GM18909 (cell line): ENCODE results near the gene GAPDHS.
A peak's percentile ranks its signal among the peaks of the same experiment; 100 is the strongest.

Source experiments
- ATAC-seq: cut with Tn5 transposase; IDR thresholded peaks from one replicate; pipeline ENCODE4 v1.9.1; 2021; ENCODE audit warnings: mild to moderate bottlenecking; ENCODE audit not compliant: unreplicated experiment, poor library complexity

Gene GAPDHS

GRCh38 chr19:35533822-35534392 lies 651 bp downstream of the GAPDHS start:
- ATAC-seq: no peak

DNA sequence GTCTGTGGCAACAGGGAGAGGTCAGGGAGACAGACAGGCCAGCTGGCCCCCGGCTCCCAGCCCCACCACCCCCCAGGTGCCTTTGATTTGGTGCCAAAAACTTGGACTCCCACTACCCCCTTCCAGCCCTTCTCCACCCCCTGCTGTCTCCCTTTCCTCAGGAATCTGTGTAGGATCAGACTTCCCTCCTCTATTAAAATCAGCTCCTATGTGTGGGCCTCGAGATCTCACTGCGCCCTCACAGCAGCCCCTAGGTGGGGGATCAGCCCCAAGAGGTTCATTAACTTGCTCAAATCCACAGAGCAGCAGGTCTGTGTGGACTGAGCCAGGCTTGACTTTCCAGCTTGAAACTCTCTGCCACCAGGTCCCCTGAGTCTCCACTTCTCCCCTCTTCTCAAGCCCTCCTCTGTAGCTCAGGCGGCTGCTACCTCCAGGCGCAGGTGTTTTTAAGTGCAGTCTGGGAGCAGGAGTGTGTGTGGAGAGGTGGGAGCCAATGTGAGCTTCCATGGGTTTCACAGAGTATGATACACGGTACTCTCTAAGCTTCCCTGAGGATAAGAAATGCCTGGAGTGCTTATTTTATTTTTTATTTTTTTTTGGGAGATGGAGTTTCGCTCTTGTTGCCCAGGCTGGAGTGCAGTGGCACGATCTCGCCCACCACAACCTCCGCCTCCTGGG lies 1.7 kb downstream of the GAPDHS start:
- ATAC-seq: no peak

GRCh38 chr19:35539314-35539713 lies 6.1 kb downstream of the GAPDHS start:
- ATAC-seq: no peak

- no peak for ATAC-seq
Observed at GRCh38 chr19:35539850-35540249, 6.6 kb downstream of the GAPDHS start.

- no peak for ATAC-seq
Observed at GRCh38 chr19:35540356-35540927, 7.2 kb downstream of the GAPDHS start.

DNA sequence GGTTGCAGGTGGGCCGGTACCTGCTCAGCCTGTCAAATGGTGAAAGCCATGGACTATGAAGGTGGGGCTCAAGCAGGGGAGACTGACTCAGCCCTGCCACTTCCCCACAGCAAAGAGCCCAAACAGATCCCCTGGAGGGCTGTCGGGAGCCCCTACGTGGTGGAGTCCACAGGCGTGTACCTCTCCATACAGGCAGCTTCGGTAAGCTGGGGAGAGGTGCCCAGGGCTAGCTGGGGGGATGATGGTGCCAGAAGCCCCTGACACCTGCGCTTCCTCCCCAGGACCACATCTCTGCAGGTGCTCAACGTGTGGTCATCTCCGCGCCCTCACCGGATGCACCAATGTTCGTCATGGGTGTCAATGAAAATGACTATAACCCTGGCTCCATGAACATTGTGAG lies 9.0 kb downstream of the GAPDHS start:
- ATAC-seq: no peak

- no peak for ATAC-seq
Observed at GRCh38 chr19:35543280-35544109, 10.2 kb downstream of the GAPDHS start.

- no peak for ATAC-seq
Observed at GRCh38 chr19:35544110-35544802, 11.0 kb downstream of the GAPDHS start.

- peak; percentile 81 for ATAC-seq
Observed at GRCh38 chr19:35545001-35545854, 12.0 kb downstream of the GAPDHS start, which contains the start of gene TMEM147. Gene TMEM147, plus strand, starts transcription at chr19:35545626. Its CDS starts 114 bp downstream, at chr19:35545740.

DNA sequence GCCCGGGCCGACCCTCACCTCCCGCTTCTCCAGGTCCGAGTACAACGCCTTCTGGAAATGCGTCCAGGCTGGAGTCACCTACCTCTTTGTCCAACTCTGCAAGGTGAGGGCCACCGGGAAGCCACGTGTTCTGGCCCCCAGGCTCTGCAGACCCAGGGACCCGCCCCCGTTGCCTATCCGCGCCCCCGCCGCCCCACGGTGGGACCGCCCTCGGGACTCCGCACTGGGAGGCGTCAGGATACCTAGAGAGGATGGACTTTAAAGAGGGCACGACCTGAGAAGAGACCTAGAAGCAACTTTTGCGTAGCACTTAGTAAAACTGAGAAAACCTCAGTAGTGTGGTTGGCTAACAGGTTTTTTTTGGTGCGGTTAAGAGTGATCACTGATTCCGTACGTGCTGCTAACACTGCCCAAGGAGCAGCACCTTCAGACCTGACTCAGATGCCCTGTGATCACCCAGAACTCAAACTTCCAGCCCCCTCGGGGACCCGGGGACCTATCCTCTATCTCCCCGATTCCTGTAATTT lies 12.7 kb downstream of the GAPDHS start:
- peak; percentile 43 for ATAC-seq

GRCh38 chr19:35546532-35546931 lies 13.3 kb downstream of the GAPDHS start:
- no peak for ATAC-seq

GRCh38 chr19:35549174-35549788 lies 16.0 kb downstream of the GAPDHS start:
- no peak for ATAC-seq

GRCh38 chr19:35549879-35550523 lies 16.7 kb downstream of the GAPDHS start:
- no peak for ATAC-seq

- ATAC-seq: no peak
Observed at GRCh38 chr19:35551091-35551810, 18.0 kb downstream of the GAPDHS start.

- no peak for ATAC-seq
Observed at GRCh38 chr19:35552534-35553384, 19.5 kb downstream of the GAPDHS start.

- no peak for ATAC-seq
Observed at GRCh38 chr19:35553385-35554000, 20.2 kb downstream of the GAPDHS start.
